ENCODE results near the gene HUNK.

HUNK gene

DNA sequence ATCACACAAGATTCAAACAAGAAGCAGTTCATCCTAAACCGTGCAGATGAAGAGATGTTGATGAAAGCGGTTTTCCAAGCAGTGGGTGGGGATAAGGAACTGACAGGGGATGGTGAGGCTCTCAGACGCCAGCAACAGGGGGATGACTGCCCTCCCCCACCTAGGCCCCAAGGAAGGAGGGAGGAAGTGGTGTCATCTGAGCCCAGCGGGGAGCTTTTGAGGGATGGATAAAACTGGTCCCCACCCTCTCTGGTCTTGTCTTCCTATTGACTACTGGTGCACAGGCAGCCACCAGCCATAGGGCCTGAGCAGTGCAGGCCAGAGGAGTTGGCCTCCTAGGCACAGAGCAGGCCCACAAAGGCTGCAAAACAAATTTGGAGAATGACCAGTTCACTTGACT lies 175.5 kb downstream of the HUNK start:
- TF ChIP-seq, protein P1, sequence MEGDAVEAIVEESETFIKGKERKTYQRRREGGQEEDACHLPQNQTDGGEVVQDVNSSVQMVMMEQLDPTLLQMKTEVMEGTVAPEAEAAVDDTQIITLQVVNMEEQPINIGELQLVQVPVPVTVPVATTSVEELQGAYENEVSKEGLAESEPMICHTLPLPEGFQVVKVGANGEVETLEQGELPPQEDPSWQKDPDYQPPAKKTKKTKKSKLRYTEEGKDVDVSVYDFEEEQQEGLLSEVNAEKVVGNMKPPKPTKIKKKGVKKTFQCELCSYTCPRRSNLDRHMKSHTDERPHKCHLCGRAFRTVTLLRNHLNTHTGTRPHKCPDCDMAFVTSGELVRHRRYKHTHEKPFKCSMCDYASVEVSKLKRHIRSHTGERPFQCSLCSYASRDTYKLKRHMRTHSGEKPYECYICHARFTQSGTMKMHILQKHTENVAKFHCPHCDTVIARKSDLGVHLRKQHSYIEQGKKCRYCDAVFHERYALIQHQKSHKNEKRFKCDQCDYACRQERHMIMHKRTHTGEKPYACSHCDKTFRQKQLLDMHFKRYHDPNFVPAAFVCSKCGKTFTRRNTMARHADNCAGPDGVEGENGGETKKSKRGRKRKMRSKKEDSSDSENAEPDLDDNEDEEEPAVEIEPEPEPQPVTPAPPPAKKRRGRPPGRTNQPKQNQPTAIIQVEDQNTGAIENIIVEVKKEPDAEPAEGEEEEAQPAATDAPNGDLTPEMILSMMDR (IDR thresholded peaks at IDR 0.05; ENCODE audit: low read depth, low read length): no peak

More for the DNA sequence above, 175.5 kb downstream of the HUNK start:
- H3K4me3 ChIP-seq (ENCODE audit: low read depth, low read length): no peak overlapping the region
